WI38 (cell line): ENCODE results near the gene EPHB1.

Experiments used
- H3K4me3 ChIP-seq: 2 replicates; pipeline ENCODE4 v1.5.1; 2011; ENCODE audit warnings: low read depth, mild to moderate bottlenecking, control low read depth, low read length
- CTCF ChIP-seq: IDR thresholded peaks from 2 replicates; pipeline ENCODE4 v1.5.1; 2012; ENCODE audit warnings: low read depth, mild to moderate bottlenecking, control low read depth, low read length

Gene EPHB1

GRCh38 chr3:134904241-134904771 is 109.2 kb downstream of the EPHB1 start:
- TF ChIP-seq CTCF, result no peak
- H3K4me3 ChIP-seq, result no peak overlapping the region

GRCh38 chr3:134904776-134905646 is 110.0 kb downstream of the EPHB1 start:
- H3K4me3 ChIP-seq, result no peak overlapping the region
- no peak for TF ChIP-seq CTCF

- no peak overlapping the region for H3K4me3 ChIP-seq
Measured at GRCh38 chr3:134905647-134905935, 110.5 kb downstream of the EPHB1 start.

GRCh38 chr3:134908271-134908670 is 113.2 kb downstream of the EPHB1 start:
- no peak for TF ChIP-seq CTCF
- H3K4me3 ChIP-seq, result no peak overlapping the region

More at GRCh38 chr3:134905647-134905935, 110.5 kb downstream of the EPHB1 start:
- TF ChIP-seq CTCF, result no peak

- TF ChIP-seq CTCF, result no peak
- H3K4me3 ChIP-seq, result no peak overlapping the region
Measured at GRCh38 chr3:134910026-134910425, 115.0 kb downstream of the EPHB1 start.

GRCh38 chr3:134911586-134912548 is 116.8 kb downstream of the EPHB1 start:
- no peak overlapping the region for H3K4me3 ChIP-seq
- TF ChIP-seq CTCF, result no peak
